ENCODE results near the gene ZIC5.

The ZIC5 gene

GRCh38 chr13:99987154-99988019, 15.8 kb upstream of the ZIC5 start:
- no peak for DNase-seq

- DNase-seq = no peak
Observed at GRCh38 chr13:99986741-99987140, 15.2 kb upstream of the ZIC5 start.

- no peak for DNase-seq
Observed at GRCh38 chr13:99985886-99986527, 14.4 kb upstream of the ZIC5 start.

GRCh38 chr13:99985241-99985874, 13.8 kb upstream of the ZIC5 start:
- DNase-seq = no peak

GRCh38 chr13:99984461-99985240, 13.1 kb upstream of the ZIC5 start:
- DNase-seq = no peak

GRCh38 chr13:99983499-99984401, 12.2 kb upstream of the ZIC5 start:
- DNase-seq = no peak

GRCh38 chr13:99982731-99983498, 11.3 kb upstream of the ZIC5 start:
- DNase-seq = no peak

- no peak for DNase-seq
Observed at GRCh38 chr13:99982036-99982730, 10.6 kb upstream of the ZIC5 start.

GRCh38 chr13:99981735-99982035, 10.1 kb upstream of the ZIC5 start, which contains the start of gene ZIC2:
Gene ZIC2, plus strand, starts transcription at chr13:99981784. Its CDS starts 281 bp downstream, at chr13:99982065.
- DNase-seq = no peak

- no peak for DNase-seq
Observed at GRCh38 chr13:99980824-99981734, 9.5 kb upstream of the ZIC5 start.

GRCh38 chr13:99980201-99980823, 8.7 kb upstream of the ZIC5 start:
- DNase-seq = no peak

- DNase-seq = no peak
Observed at GRCh38 chr13:99979453-99980200, 8.1 kb upstream of the ZIC5 start.

- DNase-seq = no peak
Observed at GRCh38 chr13:99978799-99979452, 7.4 kb upstream of the ZIC5 start.

- DNase-seq = no peak
Observed at GRCh38 chr13:99977912-99978798, 6.6 kb upstream of the ZIC5 start.

- no peak for DNase-seq
Observed at GRCh38 chr13:99977334-99977911, 5.9 kb upstream of the ZIC5 start.

GRCh38 chr13:99976575-99976974, 5.0 kb upstream of the ZIC5 start:
- DNase-seq = no peak
